Measurements from ENCODE around the gene RXFP1. TPM values are rescaled to one million over a fixed set of nuclear protein-coding genes. Genes with fewer than 3 reads are reported as not detected.

RXFP1 gene
- total RNA-seq, 1 experiment from 2014 or later, result not detected

DNA sequence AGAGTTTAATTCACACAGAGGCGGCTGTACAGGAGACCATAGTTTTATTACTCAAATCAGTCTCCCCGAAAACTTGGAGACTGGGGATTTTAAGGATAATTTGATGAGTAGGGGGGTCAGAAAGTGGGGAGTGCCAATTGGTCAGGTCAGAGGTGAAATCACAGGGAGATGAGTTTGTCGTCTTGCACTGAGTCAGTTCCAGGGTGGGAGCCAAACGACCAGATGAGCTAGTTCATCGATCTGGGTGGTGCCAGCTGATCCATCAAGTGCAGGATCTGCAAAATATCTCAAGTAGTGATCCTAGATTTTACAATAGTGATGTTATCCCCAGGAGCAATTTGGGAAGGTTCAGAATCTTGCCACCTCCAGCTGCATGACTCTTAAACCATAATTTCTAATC, 154.4 kb downstream of the RXFP1 start:
- no peak for DNase-seq (ENCODE audit: low read depth, low spot score)
- Histone ChIP-seq H3K9me3 (ENCODE audit: control insufficient read depth, insufficient read depth, low read depth, low read length) (no peaks in the 10 kb centered on the region), H3K4me1 (ENCODE audit: control insufficient read depth, insufficient read depth, low read length) (no peaks in the 10 kb centered on the region), H3K36me3 (ENCODE audit: control insufficient read depth, insufficient read depth, low read length) (no peaks in the 10 kb centered on the region), H3K27ac (ENCODE audit: low read length) (no peak overlapping the region), H3K27me3 (ENCODE audit: control insufficient read depth, insufficient read depth, low read length) (no peaks in the 10 kb centered on the region), H3K4me3 (ENCODE audit: low read depth in 2 of 2, low read length in 2 of 2) (no peak overlapping the region)
- intact Hi-C loops (cut with micrococcal nuclease; ENCODE audit: unreplicated experiment) (no loop called here), in situ Hi-C loops (cut with HindIII; ENCODE audit: low pct_unique_long_range_greater_than_20kb, low sequenced_read_pairs) (no loop called here)
- BruUV-seq (replicated peaks), result no TSS peak
- TF ChIP-seq SIN3A (IDR thresholded peaks at IDR 0.05; ENCODE audit: borderline replicate concordance, insufficient read depth, low read depth, low read length) (no peak), TCF7L2 (IDR thresholded peaks at IDR 0.05; ENCODE audit: low read depth, low read length) (no peak), POLR2AphosphoS5 (IDR thresholded peaks at IDR 0.05; ENCODE audit: low read depth, low read length) (no peak)
- TF ChIP-seq, protein P1, sequence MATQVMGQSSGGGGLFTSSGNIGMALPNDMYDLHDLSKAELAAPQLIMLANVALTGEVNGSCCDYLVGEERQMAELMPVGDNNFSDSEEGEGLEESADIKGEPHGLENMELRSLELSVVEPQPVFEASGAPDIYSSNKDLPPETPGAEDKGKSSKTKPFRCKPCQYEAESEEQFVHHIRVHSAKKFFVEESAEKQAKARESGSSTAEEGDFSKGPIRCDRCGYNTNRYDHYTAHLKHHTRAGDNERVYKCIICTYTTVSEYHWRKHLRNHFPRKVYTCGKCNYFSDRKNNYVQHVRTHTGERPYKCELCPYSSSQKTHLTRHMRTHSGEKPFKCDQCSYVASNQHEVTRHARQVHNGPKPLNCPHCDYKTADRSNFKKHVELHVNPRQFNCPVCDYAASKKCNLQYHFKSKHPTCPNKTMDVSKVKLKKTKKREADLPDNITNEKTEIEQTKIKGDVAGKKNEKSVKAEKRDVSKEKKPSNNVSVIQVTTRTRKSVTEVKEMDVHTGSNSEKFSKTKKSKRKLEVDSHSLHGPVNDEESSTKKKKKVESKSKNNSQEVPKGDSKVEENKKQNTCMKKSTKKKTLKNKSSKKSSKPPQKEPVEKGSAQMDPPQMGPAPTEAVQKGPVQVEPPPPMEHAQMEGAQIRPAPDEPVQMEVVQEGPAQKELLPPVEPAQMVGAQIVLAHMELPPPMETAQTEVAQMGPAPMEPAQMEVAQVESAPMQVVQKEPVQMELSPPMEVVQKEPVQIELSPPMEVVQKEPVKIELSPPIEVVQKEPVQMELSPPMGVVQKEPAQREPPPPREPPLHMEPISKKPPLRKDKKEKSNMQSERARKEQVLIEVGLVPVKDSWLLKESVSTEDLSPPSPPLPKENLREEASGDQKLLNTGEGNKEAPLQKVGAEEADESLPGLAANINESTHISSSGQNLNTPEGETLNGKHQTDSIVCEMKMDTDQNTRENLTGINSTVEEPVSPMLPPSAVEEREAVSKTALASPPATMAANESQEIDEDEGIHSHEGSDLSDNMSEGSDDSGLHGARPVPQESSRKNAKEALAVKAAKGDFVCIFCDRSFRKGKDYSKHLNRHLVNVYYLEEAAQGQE (IDR thresholded peaks at IDR 0.05; ENCODE audit: insufficient read depth in 1 of 2, low read depth in 2 of 2, low read length in 1 of 2), result no peak
- TF ChIP-seq, protein P2, sequence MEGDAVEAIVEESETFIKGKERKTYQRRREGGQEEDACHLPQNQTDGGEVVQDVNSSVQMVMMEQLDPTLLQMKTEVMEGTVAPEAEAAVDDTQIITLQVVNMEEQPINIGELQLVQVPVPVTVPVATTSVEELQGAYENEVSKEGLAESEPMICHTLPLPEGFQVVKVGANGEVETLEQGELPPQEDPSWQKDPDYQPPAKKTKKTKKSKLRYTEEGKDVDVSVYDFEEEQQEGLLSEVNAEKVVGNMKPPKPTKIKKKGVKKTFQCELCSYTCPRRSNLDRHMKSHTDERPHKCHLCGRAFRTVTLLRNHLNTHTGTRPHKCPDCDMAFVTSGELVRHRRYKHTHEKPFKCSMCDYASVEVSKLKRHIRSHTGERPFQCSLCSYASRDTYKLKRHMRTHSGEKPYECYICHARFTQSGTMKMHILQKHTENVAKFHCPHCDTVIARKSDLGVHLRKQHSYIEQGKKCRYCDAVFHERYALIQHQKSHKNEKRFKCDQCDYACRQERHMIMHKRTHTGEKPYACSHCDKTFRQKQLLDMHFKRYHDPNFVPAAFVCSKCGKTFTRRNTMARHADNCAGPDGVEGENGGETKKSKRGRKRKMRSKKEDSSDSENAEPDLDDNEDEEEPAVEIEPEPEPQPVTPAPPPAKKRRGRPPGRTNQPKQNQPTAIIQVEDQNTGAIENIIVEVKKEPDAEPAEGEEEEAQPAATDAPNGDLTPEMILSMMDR (IDR thresholded peaks at IDR 0.05), result no peak
- CTCF ChIA-PET, result no interaction called here
- POLR2A ChIA-PET, result no interaction called here
- no peak for ATAC-seq

DNA sequence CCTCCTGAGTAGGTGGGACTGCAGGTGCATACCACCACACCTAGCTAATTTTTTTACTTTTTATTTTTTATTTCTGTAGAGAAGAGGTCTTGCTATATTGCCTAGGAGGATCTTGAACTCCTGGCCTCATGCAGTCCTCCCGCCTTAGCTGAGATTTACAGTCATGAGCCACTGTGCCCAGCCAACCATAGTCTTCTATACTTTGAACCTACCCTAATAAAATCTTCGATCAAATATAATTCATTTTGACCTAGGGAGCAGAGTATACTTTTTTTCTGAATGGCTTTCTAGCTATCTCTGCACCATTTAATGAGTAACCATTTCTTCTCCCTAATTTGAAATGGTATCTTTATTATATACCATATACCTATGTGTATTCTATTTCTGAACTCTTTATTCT, 157.1 kb downstream of the RXFP1 start:
- intact Hi-C loops (cut with micrococcal nuclease; ENCODE audit: unreplicated experiment) (no loop called here), in situ Hi-C loops (cut with HindIII; ENCODE audit: low pct_unique_long_range_greater_than_20kb, low sequenced_read_pairs) (no loop called here)
- ATAC-seq (no peak), DNase-seq (ENCODE audit: low read depth, low spot score) (no peak)
- ChIA-PET POLR2A (no interaction called here), CTCF (interaction anchor here (0.6 kb wide), 1 partner anchor 455 kb away, joined by 3 read pairs; no protein-coding TSS in a partner anchor)
- no TSS peak for BruUV-seq (replicated peaks)
- no peaks in the 10 kb centered on the region for H3K9me3 ChIP-seq (ENCODE audit: control insufficient read depth, insufficient read depth, low read depth, low read length)
- H3K27me3 ChIP-seq (ENCODE audit: control insufficient read depth, insufficient read depth, low read length), result no peaks in the 10 kb centered on the region
- H3K36me3 ChIP-seq (ENCODE audit: control insufficient read depth, insufficient read depth, low read length), result no peaks in the 10 kb centered on the region
- TF ChIP-seq, protein P2 (IDR thresholded peaks at IDR 0.05), result no peak
- TF ChIP-seq POLR2AphosphoS5 (IDR thresholded peaks at IDR 0.05; ENCODE audit: low read depth, low read length) (no peak), TCF7L2 (IDR thresholded peaks at IDR 0.05; ENCODE audit: low read depth, low read length) (no peak), SIN3A (IDR thresholded peaks at IDR 0.05; ENCODE audit: borderline replicate concordance, insufficient read depth, low read depth, low read length) (no peak)
- TF ChIP-seq, protein P1 (IDR thresholded peaks at IDR 0.05; ENCODE audit: insufficient read depth in 1 of 2, low read depth in 2 of 2, low read length in 1 of 2), result no peak
- H3K27ac ChIP-seq (ENCODE audit: low read length), result no peak overlapping the region
- no peak overlapping the region for H3K4me3 ChIP-seq (ENCODE audit: low read depth in 2 of 2, low read length in 2 of 2)
- H3K4me1 ChIP-seq (ENCODE audit: control insufficient read depth, insufficient read depth, low read length), result no peaks in the 10 kb centered on the region
